ENCODE measurements around the gene RAMP1. TPM values are rescaled to one million over a fixed set of nuclear protein-coding genes. Genes with fewer than 3 reads are reported as not detected.

The RAMP1 gene
- total RNA-seq, 6 experiments from 2014 or later = 0.38 to 1.3 (median 0.48) TPM; not detected in 1

- Mint-ChIP-seq H3K27ac (no peak overlapping the region), H3K4me3 (no peak overlapping the region)
These were observed 19.1 kb downstream of the RAMP1 start for GRCh38 chr2:237878321-237879057.

GRCh38 chr2:237879058-237879430 is 19.6 kb downstream of the RAMP1 start:
- TF ChIP-seq CTCF (IDR thresholded peaks at IDR 0.05) = no peak
- H3K4me1 Mint-ChIP-seq (ENCODE audit: low read depth) = peaks cover 19% of the 10 kb centered on the region
- H3K36me3 Mint-ChIP-seq (ENCODE audit: low read depth) = no peaks in the 10 kb centered on the region
- H3K4me3 Mint-ChIP-seq = no peak overlapping the region
- H3K27me3 Mint-ChIP-seq (ENCODE audit: insufficient read depth) = peaks cover 5% of the 10 kb centered on the region
- DNase-seq = peak; percentile 18
- H3K9me3 Mint-ChIP-seq = no peaks in the 10 kb centered on the region
- no peak overlapping the region for H3K27ac Mint-ChIP-seq

More at GRCh38 chr2:237878321-237879057, 19.1 kb downstream of the RAMP1 start:
- H3K27me3 Mint-ChIP-seq (ENCODE audit: insufficient read depth) = peaks cover 5% of the 10 kb centered on the region
- peaks cover 25% of the 10 kb centered on the region for H3K4me1 Mint-ChIP-seq (ENCODE audit: low read depth)
- no peak for TF ChIP-seq CTCF (IDR thresholded peaks at IDR 0.05)
- DNase-seq = no peak
- no peaks in the 10 kb centered on the region for H3K9me3 Mint-ChIP-seq
- H3K36me3 Mint-ChIP-seq (ENCODE audit: low read depth) = no peaks in the 10 kb centered on the region

GRCh38 chr2:237879991-237880560 is 20.7 kb downstream of the RAMP1 start:
- TF ChIP-seq CTCF (IDR thresholded peaks at IDR 0.05) = no peak
- Mint-ChIP-seq H3K36me3 (ENCODE audit: low read depth) (no peaks in the 10 kb centered on the region), H3K27ac (no peak overlapping the region), H3K9me3 (no peaks in the 10 kb centered on the region), H3K4me1 (ENCODE audit: low read depth) (peaks cover 10% of the 10 kb centered on the region), H3K27me3 (ENCODE audit: insufficient read depth) (peaks cover 5% of the 10 kb centered on the region), H3K4me3 (no peak overlapping the region)
- DNase-seq = no peak

- H3K4me1 Mint-ChIP-seq (ENCODE audit: low read depth) = peaks cover 10% of the 10 kb centered on the region
- H3K9me3 Mint-ChIP-seq = no peaks in the 10 kb centered on the region
- no peak overlapping the region for H3K27ac Mint-ChIP-seq
- no peak for TF ChIP-seq CTCF (IDR thresholded peaks at IDR 0.05)
- no peak for DNase-seq
- peaks cover 5% of the 10 kb centered on the region for H3K27me3 Mint-ChIP-seq (ENCODE audit: insufficient read depth)
- no peak overlapping the region for H3K4me3 Mint-ChIP-seq
- H3K36me3 Mint-ChIP-seq (ENCODE audit: low read depth) = no peaks in the 10 kb centered on the region
These were observed 23.4 kb downstream of the RAMP1 start for GRCh38 chr2:237882510-237883481.

GRCh38 chr2:237883951-237884446 is 24.6 kb downstream of the RAMP1 start:
- no peak for DNase-seq
- peaks cover 5% of the 10 kb centered on the region for H3K27me3 Mint-ChIP-seq (ENCODE audit: insufficient read depth)
- peaks cover 14% of the 10 kb centered on the region for H3K4me1 Mint-ChIP-seq (ENCODE audit: low read depth)
- H3K36me3 Mint-ChIP-seq (ENCODE audit: low read depth) = no peaks in the 10 kb centered on the region
- no peak overlapping the region for H3K4me3 Mint-ChIP-seq
- no peak overlapping the region for H3K27ac Mint-ChIP-seq
- no peak for TF ChIP-seq CTCF (IDR thresholded peaks at IDR 0.05)
- H3K9me3 Mint-ChIP-seq = no peaks in the 10 kb centered on the region

Data from HFFc6 (cell line).